Left renal cortex interstitium (tissue), 4 donors: ENCODE measurements around the gene C1S. TPM values are rescaled to one million over a fixed set of nuclear protein-coding genes. Genes with fewer than 3 reads are reported as not detected.
A peak's percentile ranks its signal among the peaks of the same experiment; 100 is the strongest.
"Not testable (repeated sequence)": the region's sequence is repeated elsewhere in the genome, so short reads cannot be mapped to it uniquely, and the experiment has no call there.

ENCODE experiments used
- DNase-seq, 4 donors: peaks; one replicate each; pipeline ENCODE4 v3.0.0-alpha.2; 2013; ENCODE audit warnings: low read depth in 4 of 4, low spot score in 2 of 4, missing footprints in 1 of 4
- polyA plus RNA-seq, 4 donors: library from polyadenylated mRNA; unstranded; fragments of 120-200 nt; gene quantifications; one replicate each; pipeline ENCODE4 v1.2.1, GENCODE V29; 2013; ENCODE audit not compliant: insufficient read length in 4 of 4

C1S gene
- polyA plus RNA-seq, 4 donors: 51.9 to 71.0 (median 56.4) TPM

DNA sequence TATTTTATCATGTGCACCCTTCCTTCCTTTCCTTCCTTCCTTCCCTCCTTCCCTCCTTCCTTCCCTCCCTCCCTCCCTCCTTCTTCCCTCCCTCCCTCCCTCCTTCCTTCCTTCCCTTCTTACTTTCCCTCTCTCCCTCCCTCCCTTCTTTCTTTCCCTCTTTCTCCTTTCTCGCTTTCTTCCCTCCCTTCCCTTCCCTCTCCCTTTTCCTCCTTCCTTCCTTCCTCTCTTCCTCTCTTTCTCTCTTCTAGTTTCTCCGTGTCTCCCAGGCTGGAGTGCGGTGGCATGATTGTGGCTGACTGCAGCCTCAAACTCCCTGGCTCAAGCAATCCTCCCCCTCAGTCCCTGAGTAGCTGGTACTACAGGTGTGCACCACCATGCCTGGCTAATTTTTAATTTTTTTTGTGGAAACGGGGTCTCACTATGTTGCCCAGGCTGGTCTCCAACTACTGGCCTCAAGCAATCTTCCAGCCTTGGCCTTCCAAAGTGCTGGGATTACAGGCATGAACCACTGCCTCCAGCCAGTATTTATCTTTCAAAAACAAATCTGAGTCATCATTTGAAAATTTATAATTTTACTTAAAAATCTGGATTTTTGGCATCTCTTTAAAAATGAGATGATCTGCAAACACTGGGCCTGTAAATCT lies 40.7 kb downstream of the C1S start:
- DNase-seq: no peak

DNA sequence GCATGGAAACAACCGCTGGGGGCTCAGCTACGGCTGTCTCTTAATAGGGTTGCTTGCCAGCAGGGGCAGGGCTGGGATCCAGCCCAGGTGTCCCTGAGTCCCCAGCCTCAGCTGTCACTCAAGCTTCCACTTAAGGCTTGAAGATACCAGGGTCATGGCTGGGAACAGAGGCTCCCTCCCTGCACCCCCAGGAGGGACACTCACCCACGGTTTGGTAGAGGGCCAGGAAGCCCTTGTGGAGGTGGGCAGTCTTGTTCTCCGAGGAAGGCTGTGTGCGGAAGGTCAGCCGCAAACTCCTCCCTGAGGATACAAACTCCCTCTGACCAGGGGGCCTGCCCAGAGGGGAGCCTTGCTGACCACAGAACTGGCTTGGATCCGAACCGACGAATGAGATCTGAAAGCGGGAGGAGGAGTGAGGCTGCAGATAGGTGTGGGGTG lies 41.2 kb downstream of the C1S start:
- no peak for DNase-seq

DNA sequence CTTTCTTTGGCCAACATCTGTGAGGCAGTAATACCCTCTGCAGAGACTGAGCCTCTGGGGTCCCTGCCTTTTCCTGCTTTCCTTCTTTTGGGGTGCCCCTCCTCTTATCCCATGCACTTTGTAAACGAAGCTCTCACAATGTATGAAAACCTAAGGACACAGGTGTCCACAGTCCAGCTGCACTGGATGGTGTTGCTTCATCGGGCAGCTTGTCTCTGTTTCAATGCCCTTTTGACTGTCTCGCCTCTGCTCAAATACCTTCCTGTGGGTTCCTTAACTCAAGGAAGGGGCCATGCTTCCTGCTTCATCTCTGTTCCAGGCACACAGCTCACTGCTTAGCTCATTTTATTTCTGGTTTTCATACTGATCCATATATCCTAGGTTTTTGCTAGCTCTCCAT lies 42.1 kb downstream of the C1S start:
- no peak for DNase-seq

DNA sequence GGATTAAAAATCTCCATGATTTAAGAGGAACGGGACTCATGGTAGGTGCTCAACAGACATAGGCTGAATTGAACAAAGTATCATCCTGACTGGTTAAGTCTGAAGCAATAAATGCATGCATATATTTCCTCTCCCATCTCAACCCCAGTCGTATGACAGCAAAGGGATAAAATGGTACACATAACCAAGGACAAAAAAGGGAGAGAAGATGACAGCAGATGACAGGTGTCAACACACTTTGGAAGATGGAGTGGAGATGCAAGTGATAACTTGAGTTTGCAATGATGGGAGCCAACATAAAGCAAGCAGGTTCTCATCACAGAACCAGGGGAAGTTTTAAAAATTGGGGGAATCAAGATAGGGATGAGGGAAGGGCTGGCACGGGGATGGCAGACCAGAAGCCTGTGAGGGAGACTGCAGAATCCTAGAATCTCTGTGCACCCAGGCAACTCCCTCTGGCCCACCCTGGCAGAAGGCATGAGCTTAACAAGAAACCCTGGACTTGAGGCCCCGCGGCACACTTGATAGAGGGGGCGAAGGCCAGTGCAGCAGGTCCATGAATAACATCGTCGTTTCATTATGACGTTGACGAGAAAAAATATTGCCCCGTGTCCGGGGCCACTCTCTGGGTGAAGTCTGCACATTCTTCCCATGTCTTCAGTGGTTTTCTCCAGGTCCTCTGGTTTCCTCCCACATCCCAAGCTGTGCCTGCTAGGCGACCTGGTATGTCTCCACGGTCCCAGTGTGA lies 43.5 kb downstream of the C1S start:
- DNase-seq: no peak

DNA sequence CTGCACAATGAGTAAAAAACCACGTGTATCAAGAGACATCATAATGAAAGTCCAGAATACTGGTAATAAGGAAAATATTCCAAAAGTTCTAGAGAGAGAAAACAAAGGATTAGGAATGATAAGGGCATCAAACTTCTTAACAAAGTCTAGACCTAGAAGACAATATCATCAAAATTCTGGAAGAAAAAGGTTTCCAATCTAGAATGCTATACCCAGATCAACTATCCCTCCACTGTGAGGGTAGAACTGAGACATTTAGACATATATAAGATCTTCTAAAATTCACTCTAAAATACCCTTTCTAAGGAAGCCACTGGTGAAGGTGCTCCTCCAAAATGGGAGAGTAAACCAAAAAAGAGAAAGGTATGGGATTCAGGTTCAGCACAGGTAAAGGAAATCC lies 45.6 kb downstream of the C1S start:
- DNase-seq: no peak

DNA sequence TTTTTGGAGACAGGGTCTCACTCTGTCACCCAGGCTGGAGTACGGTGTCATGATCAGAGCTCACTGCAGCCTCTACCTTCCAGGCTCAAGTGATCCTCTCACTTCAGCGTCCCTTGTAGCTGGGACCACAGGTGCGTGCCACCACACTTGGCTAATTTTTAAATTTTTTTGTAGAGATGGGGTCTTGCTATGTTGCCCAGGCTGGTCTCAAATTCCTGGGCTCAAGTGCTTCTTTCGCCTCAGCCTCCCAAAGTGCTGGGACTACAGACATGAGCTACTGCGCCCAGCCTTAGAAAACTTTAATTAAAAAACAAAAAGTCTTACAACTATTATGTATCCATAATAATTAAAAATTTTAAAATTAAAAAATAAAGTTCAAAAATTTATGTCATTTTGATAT lies 46.7 kb downstream of the C1S start:
- not testable (repeated sequence) for DNase-seq

DNA sequence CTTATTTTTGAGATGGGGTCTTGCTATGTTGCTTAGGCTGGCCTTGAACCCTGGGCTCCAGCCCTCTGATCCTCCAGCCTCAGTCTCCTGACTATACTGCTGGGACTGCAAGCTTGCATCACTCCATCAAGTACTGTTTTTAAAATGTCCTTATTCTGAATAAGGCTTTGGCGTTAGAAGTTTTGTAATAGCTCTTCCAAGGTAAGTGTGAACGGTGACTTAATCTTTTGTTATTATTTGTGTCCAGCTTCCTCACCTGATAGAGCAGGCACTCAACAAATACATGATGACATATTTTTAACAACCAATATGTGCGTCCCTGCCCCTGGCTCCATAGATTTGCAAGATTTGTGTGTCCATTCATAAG lies 47.1 kb downstream of the C1S start:
- no peak for DNase-seq

DNA sequence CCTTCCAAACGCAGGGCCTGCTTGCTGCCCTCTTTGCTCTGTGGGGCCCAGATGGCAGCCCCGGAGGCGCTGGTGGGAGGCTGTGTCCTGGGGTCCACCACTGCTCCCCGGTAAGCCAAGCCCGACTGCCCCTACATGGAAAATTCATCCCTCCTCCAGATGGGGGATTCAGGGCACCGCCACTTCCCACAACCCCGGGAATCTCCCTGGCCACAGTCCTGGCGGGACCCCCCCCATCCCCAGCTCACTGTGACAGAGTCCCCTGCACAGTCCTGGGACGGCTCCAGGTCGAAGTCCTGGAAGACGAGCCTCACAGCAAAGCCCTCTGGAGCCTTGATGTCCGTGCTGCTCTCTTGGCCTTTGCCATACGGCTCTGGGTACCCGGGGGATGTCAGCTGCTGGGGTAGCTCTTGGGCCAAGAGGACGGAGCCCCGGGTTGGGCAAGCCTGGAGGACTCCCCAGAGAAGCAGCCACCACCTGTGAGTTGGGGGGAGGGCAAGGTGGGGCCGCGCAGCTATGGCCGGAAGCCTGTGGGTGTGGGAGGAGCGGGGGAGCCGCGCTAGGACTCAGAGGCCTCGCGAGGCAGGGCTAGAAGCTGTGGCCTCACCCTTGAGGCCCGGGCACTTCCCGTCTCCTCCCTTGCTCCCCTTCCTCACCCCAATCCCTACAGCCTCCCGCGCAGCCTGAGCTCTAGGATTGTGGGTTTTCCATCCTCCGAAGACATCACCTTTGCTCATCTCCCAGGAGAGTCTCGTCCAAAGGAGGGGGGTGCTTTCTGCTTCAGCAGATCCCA lies 47.7 kb downstream of the C1S start:
- DNase-seq: peak in 2 of 4 donors; percentile 50 to 65

DNA sequence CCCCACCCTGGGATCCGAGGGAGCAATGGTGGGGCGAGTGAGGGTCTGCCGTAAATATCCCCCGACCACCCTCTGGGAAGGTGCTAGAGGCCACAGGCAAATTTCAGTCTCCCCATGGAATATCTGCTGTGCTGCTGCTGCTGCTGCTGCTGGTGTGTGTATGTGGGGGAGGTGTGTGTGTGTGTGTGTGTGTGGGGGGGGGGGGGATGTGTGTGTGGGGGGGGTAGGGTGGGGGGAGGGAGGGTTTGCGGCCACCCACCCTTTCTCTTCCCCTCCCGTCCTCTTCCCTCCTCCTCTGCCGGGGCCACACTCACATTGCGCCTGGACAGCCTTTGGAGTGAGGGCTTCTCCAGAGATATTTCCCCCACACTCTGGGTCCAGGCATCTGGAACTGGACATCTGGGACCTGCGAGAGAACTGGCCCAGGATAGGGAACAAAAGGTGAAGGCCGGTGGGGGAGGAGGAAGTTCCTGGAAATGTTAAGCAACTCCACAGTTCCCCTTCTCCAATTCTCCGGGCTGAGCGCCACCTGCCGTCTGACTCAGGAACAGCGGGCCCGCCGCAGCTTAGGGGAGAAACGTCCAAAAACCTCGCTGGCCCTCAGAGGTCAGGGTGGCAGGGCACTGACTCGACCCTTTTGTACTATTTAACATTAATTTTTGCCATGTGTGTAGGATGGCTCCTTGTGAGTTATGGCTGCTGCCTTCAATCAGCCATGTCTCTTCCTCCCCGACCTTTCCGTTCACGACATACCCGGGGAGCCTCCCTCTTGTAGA lies 48.5 kb downstream of the C1S start, which contains the start of gene C1RL:
C1RL (minus strand) TSS at position 419 of the 776 bp plus-strand sequence; CDS start at position 385, 34 bp downstream.
- peak in 2 of 4 donors; percentile 76 to 82 for DNase-seq

DNA sequence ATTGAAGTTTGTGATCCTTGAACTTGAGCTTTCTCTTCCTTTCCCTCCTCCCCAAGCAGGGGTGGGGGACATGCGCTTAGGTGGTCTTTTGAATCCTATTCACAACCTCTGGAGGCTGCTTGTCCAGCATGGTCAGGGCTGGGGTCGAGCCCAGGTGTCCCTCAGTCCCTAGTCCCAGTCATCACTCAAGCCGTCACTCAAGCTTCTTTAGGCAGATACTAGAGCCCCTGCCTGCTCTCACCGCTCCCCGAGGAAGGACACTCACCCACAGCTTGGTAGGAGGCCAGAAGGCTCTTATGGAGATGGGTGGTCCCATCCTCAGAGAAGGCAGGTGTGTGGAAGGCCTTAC lies 49.0 kb downstream of the C1S start:
- DNase-seq: no peak

DNA sequence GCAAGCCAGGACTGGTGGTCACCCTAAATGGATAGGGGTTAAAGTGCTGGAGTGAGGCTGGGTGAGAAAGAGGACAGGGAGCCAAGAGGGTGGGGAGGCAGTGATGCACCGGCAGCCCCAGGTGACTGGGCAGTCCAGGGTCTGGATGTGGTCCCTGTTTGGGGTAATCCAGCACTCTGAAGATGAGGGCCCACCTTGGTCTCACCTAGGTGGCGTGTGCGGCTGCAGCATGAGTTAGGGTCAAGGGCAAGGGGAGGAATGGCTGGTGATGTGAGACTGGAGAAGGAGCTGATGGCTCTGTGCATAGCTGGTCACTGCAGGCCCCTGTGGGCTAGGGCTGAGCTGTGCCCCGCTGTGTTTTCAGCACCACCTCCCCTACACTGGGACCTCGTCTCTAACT lies 50.1 kb downstream of the C1S start:
- DNase-seq: no peak

DNA sequence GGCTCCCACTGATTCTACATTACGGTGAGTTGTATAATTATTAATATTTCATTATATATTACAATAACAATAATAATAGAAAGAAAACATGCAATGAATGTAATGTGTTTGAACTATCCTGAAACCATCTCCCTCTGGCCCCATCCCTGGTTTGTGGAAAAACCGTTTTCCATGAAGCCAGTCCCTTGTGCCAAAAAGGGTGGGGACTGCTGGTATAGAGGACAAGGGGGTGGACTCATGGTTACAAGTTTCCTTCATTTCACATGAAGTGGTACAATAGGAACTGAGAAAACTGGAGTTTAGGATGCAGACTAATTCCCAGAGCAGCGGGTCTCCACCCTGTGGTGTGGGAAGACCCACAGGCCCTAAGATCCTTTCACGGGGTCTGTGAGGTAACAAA lies 51.5 kb downstream of the C1S start:
- no peak for DNase-seq

DNA sequence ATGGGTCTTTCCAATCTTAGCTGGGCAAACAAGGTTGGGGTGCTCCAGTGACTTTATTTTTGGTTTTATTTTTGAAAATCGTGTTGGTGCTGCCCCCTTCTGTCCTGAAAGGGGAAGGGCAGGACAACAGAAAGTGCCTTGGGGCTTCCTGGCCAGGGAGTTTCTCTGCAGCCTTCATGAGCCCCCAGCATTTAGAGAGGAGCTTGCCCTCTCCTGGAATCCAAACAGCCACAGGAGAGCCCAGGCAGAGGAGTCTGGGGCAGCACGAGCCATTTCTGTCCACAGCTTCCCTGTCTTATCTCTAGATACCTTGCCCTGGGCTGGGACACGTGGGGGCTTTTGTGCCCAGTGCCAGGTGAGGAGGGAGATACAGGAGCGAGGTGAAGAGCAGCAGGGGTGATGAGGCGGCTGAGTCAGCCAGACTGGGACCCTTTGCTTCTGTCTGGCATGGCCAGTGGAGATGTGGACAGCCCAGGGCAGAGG lies 52.9 kb downstream of the C1S start:
- no peak for DNase-seq

DNA sequence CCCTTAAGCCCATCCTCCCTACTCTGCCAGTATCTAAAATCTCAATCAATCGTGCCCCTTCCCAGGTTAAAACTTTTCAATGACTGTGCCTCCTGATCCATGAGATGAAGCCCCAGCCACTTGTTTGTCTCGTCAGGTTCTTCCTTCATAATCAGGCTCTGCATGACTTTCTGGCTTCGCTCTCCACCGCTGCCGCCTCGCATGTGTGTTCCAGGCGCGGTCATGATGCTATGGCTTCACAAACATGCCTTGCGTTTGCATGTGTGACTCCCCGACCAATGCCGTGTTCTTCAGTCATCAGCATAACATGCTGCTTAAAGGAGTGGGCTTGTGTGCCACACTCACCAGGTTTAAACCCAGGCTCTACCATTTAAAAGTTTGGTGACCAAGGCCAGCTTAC lies 53.5 kb downstream of the C1S start:
- no peak for DNase-seq

DNA sequence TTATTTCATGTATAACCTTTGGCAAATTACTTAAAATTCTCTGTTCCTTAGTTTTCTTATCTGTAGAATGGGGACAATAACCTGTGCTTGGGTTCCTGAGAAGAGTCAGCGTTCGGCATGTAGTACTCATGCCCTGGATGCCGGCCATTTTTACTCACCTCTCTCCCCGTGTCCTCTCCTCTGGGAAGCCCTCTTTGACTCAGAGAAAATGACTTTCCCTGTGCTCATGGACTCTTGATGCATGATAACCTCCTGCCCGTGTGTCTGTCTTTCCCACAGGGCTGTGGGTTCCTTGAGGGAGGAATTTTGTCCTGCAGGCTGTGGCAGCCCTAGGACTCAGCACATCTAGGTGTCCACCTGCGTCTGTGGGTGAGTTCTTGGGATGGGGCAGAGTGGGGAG lies 54.3 kb downstream of the C1S start:
- no peak for DNase-seq

DNA sequence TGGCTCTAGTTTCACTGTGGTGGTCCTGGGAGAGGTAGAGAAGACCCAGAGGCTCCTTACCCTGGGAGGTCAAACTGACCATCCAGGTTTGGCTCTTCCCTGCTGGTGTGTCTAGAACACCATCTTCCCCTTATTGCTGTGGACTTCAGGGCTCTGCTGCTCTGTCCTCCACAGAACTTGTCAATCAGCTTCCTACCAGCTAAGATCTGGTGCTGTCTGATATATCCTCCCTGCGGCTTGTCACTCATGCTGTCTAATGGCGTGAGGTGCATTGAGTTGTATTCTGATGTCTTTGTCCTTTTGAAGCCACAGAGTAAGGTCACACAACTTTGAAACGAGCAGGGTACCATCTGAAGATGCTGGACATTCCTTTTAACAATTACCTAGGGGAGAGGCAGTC lies 55.7 kb downstream of the C1S start:
- no peak for DNase-seq

DNA sequence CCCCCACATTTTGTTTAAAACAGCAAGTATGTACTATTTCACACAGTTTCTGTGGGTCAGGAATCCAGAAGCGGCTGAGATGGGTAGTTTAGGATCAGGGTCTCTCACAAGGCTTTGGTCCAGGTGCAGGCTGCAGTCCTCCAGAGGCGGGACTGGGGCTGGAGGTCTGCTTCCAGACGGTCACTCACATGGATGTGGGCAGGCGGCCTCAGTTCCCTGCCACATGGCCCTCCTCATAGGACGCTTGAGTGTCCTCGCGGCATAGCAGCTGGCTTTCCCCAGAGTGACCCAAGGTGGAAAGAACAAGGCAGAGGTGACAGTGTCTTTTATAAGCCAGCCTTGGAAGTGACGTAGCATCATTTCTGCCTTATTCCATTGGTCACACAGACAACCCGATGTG lies 56.4 kb downstream of the C1S start:
- DNase-seq: no peak

DNA sequence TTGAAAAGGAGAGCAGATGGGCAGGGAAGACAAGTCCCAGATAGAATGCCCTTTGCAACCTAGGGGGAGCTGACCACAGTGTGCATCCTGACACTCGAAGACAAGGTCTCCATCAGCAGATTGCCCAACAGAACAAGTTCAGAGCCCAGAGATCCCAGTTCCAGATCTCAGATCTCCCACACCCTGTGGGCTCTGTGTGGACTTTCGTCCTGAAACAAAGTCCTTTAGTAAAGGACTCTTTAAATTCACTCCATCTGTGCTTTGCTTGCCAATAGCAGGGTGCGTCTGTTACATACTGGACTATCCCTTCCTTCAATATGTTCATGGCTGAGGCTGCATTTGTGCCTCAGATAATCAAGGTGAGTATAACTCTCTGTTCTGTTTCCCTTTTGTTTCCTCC lies 57.2 kb downstream of the C1S start:
- DNase-seq: no peak

DNA sequence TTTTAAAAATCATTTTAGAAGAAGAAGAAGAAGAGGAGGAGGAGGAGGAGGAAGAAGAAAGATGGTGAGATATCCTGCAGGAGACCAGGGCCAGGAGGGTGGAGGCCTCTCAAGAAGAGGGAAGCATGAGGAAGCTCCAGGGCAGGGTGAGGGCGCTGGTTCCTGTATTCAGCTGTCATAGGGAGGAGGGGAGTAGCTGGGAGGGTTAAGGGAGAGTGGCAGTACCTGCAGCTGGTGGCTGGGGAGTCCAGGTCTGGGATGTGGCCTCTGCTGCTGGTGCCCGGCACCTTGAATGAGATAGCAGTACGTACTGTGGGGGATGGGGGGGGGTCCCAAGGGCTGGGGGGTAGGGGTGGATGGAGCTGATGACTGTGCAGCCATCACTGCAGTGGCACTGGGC lies 58.4 kb downstream of the C1S start:
- DNase-seq: no peak

DNA sequence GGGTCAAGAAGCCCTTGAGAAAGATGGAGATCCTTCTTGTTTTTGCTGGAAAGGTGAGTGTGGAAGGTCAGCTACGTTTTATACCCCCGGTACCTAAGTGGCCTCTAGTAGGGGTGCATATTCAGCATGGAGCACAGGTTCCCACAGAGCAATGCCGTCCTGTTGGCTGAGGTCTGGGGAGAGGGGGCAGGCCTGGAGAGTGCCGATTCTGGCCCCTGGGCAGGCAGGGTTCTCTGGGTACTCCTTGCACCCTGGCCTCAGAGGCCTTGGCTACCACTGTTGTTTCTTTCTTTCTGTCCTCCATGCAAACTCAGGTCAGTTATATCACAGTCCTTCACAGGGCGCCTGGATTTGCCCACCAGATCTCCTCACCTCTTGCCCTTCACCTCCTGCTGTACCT lies 59.6 kb downstream of the C1S start:
- no peak for DNase-seq
